ENCODE data around the gene TRAF3IP1. TPM values are rescaled to one million over a fixed set of nuclear protein-coding genes. Genes with fewer than 3 reads are reported as not detected.

The TRAF3IP1 gene
- total RNA-seq, 4 donors from 2014 or later: 8.5 to 20.8 (median 10.9) TPM

DNA sequence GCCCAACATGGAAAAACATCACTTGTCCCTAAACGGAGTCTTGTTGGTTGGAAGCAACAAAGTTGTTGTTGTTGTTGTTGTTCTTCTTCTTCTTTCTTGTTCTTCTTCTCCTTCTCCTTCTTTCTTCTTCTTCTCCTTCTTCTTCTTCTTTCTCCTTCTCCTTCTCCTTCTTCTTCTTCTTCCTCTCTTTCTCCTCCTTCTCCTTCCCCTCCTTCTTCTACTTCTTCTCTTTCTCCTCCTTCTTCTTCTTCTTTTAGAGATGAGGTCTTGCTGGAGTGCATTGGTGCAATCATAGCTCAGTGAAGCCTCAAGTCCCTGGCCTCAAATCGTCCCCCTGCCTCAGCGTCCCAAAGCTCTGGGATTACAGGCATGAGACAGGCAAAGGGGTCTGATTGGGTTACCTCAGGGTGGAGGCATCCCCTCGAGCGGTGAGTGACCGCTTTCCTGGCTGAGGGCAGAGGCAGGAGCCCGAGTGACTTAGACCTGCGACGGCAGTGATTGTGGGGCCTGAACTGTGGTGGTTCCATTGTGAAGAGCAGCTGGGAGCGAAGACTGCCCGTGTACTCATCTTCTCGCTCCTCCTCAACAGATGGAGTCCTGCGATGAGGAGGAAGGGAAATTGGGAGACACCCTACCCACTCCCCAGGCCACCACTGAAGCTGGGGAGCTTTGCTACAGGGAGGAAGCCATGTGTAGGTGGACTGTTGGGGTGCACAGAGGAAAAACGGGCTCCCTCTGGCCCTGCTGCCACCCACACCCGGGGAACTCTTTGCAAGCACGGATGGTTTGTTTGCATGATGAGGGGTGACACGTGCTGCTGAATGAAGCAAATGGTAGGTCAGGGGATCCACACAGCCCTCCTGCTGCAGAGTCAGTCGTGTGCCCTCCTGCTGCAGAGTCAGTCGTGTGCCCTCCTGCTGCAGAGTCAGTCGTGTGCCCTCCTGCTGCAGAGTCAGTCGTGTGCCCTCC, 24.9 kb upstream of the TRAF3IP1 start:
- Histone ChIP-seq H3K9me3 (no peaks in the 10 kb centered on the region), H3K27ac (no peak overlapping the region), H3K36me3 (no peaks in the 10 kb centered on the region), H3K27me3 (no peaks in the 10 kb centered on the region), H3K4me1 (peaks cover 0 to 9% of the 10 kb centered on the region in 2 donors), H3K4me3 (no peak overlapping the region)
- intact Hi-C loops (cut with DNase I; ENCODE audit: low total_unique reads): no loop called here
- ATAC-seq (no peak), DNase-seq (no peak)
- in situ Hi-C loops (cut with MboI; ENCODE audit: low sequenced_read_pairs in 4 of 4): no loop called here
- no peak for TF ChIP-seq POLR2A (IDR thresholded peaks at IDR 0.05)
- TF ChIP-seq, protein P1, sequence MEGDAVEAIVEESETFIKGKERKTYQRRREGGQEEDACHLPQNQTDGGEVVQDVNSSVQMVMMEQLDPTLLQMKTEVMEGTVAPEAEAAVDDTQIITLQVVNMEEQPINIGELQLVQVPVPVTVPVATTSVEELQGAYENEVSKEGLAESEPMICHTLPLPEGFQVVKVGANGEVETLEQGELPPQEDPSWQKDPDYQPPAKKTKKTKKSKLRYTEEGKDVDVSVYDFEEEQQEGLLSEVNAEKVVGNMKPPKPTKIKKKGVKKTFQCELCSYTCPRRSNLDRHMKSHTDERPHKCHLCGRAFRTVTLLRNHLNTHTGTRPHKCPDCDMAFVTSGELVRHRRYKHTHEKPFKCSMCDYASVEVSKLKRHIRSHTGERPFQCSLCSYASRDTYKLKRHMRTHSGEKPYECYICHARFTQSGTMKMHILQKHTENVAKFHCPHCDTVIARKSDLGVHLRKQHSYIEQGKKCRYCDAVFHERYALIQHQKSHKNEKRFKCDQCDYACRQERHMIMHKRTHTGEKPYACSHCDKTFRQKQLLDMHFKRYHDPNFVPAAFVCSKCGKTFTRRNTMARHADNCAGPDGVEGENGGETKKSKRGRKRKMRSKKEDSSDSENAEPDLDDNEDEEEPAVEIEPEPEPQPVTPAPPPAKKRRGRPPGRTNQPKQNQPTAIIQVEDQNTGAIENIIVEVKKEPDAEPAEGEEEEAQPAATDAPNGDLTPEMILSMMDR (IDR thresholded peaks at IDR 0.05 in 4 of 5, conservative IDR thresholded peaks at IDR 0.05 in 1 of 5): no peak

DNA sequence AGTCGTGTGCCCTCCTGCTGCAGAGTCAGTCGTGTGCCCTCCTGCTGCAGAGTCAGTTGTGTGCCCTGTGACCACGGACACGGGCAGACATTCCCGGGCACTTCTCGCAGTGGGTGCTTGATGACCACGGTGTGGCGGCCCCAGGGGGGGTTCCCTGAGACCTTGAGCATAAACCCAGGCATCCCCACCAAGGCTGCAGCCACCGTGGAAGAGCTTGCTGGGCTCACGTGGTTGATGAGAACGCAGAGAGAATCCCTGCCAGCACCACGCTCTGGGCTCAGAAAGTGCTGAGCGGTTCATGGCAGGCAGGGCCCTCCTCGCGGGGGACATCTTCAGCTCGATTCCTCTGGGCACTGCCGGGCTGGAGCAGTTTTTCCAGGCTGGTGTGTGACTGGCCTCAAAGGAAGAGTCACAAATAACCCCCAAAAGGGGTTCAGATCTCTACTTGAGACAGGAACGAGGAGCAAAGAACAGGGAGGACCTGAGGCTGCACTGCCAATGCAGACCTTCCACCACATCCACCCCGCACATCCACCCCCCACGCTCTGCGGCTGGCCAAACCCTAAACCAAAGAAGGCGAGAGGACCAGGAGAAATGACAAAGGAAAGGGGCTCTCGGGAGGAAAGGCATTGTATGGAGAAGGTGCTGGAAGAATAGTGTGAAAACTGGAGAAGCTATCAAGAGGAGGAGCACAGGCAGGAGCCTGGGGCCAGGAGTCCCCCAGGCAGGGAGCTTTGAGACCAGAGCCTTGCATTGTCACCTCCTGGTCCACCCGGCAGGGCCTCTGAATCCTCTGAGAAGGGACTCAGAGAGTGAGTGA, 23.5 kb upstream of the TRAF3IP1 start:
- Histone ChIP-seq H3K9me3 (no peaks in the 10 kb centered on the region), H3K36me3 (no peaks in the 10 kb centered on the region), H3K27me3 (no peaks in the 10 kb centered on the region), H3K4me1 (peaks cover 0 to 9% of the 10 kb centered on the region in 2 donors), H3K27ac (no peak overlapping the region), H3K4me3 (no peak overlapping the region)
- DNase-seq (no peak), ATAC-seq (no peak)
- intact Hi-C loops (cut with DNase I; ENCODE audit: low total_unique reads): no loop called here
- in situ Hi-C loops (cut with MboI; ENCODE audit: low sequenced_read_pairs in 4 of 4): no loop called here
- TF ChIP-seq POLR2A (IDR thresholded peaks at IDR 0.05): no peak

DNA sequence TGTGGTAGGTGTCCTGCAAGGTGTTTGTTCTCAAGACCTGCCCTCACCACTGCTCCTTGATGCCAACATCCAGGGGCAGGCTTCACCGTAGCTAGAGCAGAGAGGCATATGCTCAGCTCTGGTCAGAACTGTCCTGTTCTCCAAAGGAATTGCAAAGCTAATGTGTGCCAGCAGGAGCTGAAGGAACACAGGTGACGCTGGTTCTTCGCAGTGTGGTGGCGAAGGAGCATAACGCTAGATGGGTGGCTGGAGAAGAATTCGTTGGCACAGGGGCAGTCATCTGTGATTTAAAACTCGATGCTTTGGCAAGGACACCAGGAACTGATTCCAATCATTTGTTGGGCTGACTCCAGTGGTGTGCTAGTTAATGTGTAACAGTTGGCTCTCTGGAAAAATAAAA, 20.5 kb upstream of the TRAF3IP1 start:
- no peak overlapping the region for H3K27ac ChIP-seq
- ATAC-seq (no peak), DNase-seq (no peak)
- H3K4me3 ChIP-seq: no peak overlapping the region
- TF ChIP-seq, protein P1 (IDR thresholded peaks at IDR 0.05 in 4 of 5, conservative IDR thresholded peaks at IDR 0.05 in 1 of 5): no peak
- TF ChIP-seq POLR2A (IDR thresholded peaks at IDR 0.05): no peak
- no peaks in the 10 kb centered on the region for H3K36me3 ChIP-seq
- no peaks in the 10 kb centered on the region for H3K27me3 ChIP-seq
- no peaks in the 10 kb centered on the region for H3K9me3 ChIP-seq
- peaks cover 0 to 9% of the 10 kb centered on the region in 2 donors for H3K4me1 ChIP-seq
- in situ Hi-C loops (cut with MboI; ENCODE audit: low sequenced_read_pairs in 4 of 4) (no loop called here), intact Hi-C loops (cut with DNase I; ENCODE audit: low total_unique reads) (no loop called here)

DNA sequence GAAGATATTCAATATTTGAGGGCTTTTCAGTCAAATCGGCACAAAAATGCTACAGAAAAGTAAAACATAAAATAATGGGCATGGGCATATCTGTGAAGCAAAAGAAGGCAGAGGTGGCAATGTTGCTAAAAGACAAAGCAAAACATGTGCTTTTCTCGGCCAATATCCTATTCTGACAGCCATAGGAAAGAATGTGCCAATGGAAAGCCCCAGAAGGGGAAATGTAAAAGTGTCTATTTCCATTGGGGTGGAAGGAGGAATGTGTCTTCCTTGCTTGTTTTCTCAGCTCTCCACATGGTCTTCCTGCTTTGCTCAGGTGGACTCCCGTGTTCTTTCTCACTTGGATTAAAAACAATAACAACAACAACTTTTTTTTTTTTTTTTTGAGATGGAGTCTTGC, 18.2 kb upstream of the TRAF3IP1 start:
- ATAC-seq (no peak), DNase-seq (no peak)
- H3K36me3 ChIP-seq: no peaks in the 10 kb centered on the region
- no peak overlapping the region for H3K27ac ChIP-seq
- intact Hi-C loops (cut with DNase I; ENCODE audit: low total_unique reads) (no loop called here), in situ Hi-C loops (cut with MboI; ENCODE audit: low sequenced_read_pairs in 4 of 4) (no loop called here)
- no peak for TF ChIP-seq POLR2A (IDR thresholded peaks at IDR 0.05)
- TF ChIP-seq, protein P1 (IDR thresholded peaks at IDR 0.05 in 4 of 5, conservative IDR thresholded peaks at IDR 0.05 in 1 of 5): no peak
- no peaks in the 10 kb centered on the region for H3K9me3 ChIP-seq
- H3K4me1 ChIP-seq: peaks cover 0 to 9% of the 10 kb centered on the region in 2 donors
- no peaks in the 10 kb centered on the region for H3K27me3 ChIP-seq
- H3K4me3 ChIP-seq: no peak overlapping the region

DNA sequence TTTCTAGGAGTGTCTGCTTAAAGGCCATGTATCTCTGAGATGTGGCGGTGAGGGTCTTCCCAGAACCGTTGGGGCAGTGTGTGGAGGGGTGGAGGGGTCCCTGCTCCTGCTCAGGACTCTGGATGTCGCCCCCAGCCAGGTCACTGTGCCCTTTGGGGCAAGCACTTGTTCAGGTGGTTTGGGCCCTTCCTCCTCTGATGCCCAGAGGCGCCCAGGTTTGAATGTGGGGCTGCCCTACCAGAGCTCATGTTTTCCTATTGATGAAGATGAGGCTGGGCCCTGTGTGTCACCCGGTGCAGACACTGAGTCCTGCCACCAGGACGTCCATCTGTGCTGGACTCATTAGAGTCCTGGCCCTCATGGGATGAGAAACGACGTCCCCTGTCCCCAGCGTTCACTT, 17.6 kb upstream of the TRAF3IP1 start:
- Histone ChIP-seq H3K9me3 (no peaks in the 10 kb centered on the region), H3K4me3 (no peak overlapping the region), H3K27me3 (no peaks in the 10 kb centered on the region), H3K36me3 (no peaks in the 10 kb centered on the region), H3K27ac (no peak overlapping the region), H3K4me1 (peaks cover 0 to 9% of the 10 kb centered on the region in 2 donors)
- intact Hi-C loops (cut with DNase I; ENCODE audit: low total_unique reads) (no loop called here), in situ Hi-C loops (cut with MboI; ENCODE audit: low sequenced_read_pairs in 4 of 4) (no loop called here)
- ATAC-seq (no peak), DNase-seq (no peak)
- TF ChIP-seq POLR2A (IDR thresholded peaks at IDR 0.05): no peak
- TF ChIP-seq, protein P1 (IDR thresholded peaks at IDR 0.05 in 4 of 5, conservative IDR thresholded peaks at IDR 0.05 in 1 of 5): no peak
